Measurements from ENCODE around the gene CC2D2B.

Gene CC2D2B

DNA sequence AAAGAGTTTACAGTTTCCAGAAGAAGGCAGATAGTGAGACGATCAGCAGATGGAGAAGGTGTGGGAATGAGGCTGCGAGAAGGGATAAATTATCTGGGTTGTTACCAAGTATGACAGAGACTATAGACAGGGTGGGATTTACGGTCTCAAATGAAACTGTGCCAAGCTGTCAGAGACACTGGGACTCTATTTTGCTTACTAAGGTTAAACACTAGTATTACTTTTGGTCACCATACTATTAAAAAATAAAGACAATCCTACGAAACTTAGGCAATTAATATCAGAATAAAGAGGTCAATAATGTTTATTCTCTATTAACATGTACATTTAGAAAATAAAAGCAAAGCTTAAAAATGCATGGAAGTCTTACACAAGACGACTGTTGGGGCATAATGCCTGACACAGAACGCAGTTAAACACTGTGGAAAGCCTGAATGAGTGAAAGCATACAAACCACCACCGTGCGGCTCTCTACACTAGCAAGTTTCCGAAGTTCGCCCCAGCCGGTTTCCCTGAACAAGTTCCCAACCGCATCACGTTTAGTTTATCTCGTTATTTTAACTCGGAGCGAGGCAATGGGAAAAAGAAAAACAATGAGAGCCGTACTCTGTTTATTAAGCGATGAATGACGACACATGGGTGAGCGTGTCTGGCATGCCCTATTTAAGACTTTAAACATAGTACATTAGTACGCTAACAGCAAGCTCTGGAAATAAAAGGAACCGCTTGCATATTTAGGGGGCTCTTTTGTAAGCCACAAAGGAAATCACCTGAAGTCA, 909 bp upstream of the CC2D2B start:
- no peak for TF ChIP-seq CREB1 (IDR thresholded peaks at IDR 0.05; ENCODE audit: low read depth)
- TF ChIP-seq, protein P1, sequence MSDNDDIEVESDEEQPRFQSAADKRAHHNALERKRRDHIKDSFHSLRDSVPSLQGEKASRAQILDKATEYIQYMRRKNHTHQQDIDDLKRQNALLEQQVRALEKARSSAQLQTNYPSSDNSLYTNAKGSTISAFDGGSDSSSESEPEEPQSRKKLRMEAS (IDR thresholded peaks at IDR 0.05) = no peak
- TF ChIP-seq RAD21 (IDR thresholded peaks at IDR 0.05; ENCODE audit: low read depth) = peak; percentile 28; the same call in 1 of the 2 replicates
- no peak for TF ChIP-seq ZBTB7A (IDR thresholded peaks at IDR 0.05; ENCODE audit: low read depth)

DNA sequence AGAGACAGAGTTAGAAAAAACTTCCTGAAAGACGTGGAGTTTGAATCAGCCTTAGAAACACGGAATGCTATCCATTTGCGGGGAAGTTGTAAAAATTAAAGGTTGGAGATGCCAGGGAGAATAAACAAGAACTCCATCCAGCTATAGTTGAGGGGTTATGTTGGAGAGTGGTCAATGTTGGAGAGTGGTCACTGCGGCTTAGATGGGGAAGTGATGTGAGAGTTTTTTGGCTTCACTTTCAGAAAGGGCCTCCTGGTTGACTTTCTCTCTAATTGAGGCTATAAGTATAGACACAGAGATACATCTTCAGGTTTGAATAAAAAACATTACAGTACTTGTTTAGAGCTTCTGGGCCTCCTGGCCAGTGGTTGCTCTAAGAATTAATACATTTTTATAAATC, 675 bp downstream of the CC2D2B start:
- TF ChIP-seq EGR1 (IDR thresholded peaks at IDR 0.05) (no peak), FOXM1 (IDR thresholded peaks at IDR 0.05; ENCODE audit: borderline replicate concordance, low read depth) (no peak), CEBPB (IDR thresholded peaks at IDR 0.05) (no peak), TEAD4 (IDR thresholded peaks at IDR 0.05) (no peak), ZBTB7A (IDR thresholded peaks at IDR 0.05; ENCODE audit: low read depth) (no peak), CREB1 (IDR thresholded peaks at IDR 0.05; ENCODE audit: low read depth) (no peak), RAD21 (IDR thresholded peaks at IDR 0.05; ENCODE audit: low read depth) (no peak), NFIC (IDR thresholded peaks at IDR 0.05) (no peak), TAF1 (IDR thresholded peaks at IDR 0.05; ENCODE audit: low read depth) (no peak), EP300 (IDR thresholded peaks at IDR 0.05; ENCODE audit: borderline replicate concordance) (no peak)
- TF ChIP-seq, protein P1 (IDR thresholded peaks at IDR 0.05) = no peak
- TF ChIP-seq, protein P2, sequence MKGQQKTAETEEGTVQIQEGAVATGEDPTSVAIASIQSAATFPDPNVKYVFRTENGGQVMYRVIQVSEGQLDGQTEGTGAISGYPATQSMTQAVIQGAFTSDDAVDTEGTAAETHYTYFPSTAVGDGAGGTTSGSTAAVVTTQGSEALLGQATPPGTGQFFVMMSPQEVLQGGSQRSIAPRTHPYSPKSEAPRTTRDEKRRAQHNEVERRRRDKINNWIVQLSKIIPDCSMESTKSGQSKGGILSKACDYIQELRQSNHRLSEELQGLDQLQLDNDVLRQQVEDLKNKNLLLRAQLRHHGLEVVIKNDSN (IDR thresholded peaks at IDR 0.05) = no peak
- TF ChIP-seq, protein P3, sequence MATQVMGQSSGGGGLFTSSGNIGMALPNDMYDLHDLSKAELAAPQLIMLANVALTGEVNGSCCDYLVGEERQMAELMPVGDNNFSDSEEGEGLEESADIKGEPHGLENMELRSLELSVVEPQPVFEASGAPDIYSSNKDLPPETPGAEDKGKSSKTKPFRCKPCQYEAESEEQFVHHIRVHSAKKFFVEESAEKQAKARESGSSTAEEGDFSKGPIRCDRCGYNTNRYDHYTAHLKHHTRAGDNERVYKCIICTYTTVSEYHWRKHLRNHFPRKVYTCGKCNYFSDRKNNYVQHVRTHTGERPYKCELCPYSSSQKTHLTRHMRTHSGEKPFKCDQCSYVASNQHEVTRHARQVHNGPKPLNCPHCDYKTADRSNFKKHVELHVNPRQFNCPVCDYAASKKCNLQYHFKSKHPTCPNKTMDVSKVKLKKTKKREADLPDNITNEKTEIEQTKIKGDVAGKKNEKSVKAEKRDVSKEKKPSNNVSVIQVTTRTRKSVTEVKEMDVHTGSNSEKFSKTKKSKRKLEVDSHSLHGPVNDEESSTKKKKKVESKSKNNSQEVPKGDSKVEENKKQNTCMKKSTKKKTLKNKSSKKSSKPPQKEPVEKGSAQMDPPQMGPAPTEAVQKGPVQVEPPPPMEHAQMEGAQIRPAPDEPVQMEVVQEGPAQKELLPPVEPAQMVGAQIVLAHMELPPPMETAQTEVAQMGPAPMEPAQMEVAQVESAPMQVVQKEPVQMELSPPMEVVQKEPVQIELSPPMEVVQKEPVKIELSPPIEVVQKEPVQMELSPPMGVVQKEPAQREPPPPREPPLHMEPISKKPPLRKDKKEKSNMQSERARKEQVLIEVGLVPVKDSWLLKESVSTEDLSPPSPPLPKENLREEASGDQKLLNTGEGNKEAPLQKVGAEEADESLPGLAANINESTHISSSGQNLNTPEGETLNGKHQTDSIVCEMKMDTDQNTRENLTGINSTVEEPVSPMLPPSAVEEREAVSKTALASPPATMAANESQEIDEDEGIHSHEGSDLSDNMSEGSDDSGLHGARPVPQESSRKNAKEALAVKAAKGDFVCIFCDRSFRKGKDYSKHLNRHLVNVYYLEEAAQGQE (IDR thresholded peaks at IDR 0.05; ENCODE audit: low read depth) = no peak

DNA sequence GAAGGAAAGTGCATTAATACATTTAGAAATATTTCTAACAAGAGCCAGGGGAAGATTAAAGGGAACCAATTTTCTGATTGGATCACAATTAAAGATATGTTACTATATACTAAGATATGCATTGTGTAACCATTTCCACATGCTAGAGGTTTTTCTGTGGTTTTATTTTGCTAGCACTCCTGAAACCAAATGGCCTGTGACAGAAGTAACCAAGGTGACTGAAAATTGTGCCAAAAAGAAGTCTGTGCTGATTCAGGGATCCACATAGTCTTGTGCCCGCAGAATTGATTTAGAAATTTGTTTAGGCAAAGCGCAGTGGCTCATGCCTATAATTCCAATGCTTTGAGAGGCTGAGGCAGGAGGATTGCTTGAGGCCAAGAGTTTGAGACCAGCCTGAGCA, 1.8 kb downstream of the CC2D2B start:
- TF ChIP-seq RAD21 (IDR thresholded peaks at IDR 0.05; ENCODE audit: low read depth) (no peak), CREB1 (IDR thresholded peaks at IDR 0.05; ENCODE audit: low read depth) (no peak), FOXM1 (IDR thresholded peaks at IDR 0.05; ENCODE audit: borderline replicate concordance, low read depth) (no peak), TEAD4 (IDR thresholded peaks at IDR 0.05) (no peak)

DNA sequence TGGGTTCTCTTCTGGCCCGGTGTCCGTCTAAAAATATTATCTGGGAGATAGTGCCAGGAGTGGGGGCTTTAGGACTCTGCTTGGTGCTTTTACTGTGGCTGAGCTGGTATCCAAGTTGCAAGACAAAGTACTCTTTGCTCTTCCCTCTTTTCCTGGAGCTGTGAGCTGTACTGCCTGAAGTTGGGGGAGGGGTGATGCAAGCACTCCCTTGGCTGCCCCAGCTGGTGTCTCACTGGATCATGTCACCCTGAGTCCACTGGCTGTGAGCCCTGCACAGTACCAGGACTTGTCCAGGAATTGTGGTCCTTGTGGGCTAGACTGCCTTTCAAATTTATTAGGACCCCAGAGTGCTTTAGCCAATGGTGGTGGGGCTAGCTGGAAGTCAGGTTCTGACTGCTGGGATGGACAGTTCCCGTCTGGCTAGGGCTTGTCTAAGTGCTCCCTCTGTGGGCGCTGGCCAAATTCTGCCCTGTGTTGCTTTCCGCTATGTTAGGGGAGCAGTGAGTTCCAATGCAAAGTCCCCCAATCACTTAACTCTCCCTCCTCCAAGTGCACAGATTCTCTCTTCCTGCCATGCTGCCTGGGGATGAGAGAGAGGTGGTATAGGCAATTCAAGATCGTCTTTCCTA, 13.1 kb downstream of the CC2D2B start:
- TF ChIP-seq YY1 (IDR thresholded peaks at IDR 0.05; ENCODE audit: low read depth) (no peak), CREB1 (IDR thresholded peaks at IDR 0.05; ENCODE audit: low read depth) (no peak), EGR1 (IDR thresholded peaks at IDR 0.05) (no peak), TAF1 (IDR thresholded peaks at IDR 0.05; ENCODE audit: low read depth) (no peak), CEBPB (IDR thresholded peaks at IDR 0.05) (no peak), TEAD4 (IDR thresholded peaks at IDR 0.05) (no peak), RAD21 (IDR thresholded peaks at IDR 0.05; ENCODE audit: low read depth) (no peak), ZBTB7A (IDR thresholded peaks at IDR 0.05; ENCODE audit: low read depth) (no peak), FOXM1 (IDR thresholded peaks at IDR 0.05; ENCODE audit: borderline replicate concordance, low read depth) (no peak), NFIC (IDR thresholded peaks at IDR 0.05) (no peak)
- TF ChIP-seq, protein P3 (IDR thresholded peaks at IDR 0.05; ENCODE audit: low read depth) = no peak
- TF ChIP-seq, protein P1 (IDR thresholded peaks at IDR 0.05) = no peak

DNA sequence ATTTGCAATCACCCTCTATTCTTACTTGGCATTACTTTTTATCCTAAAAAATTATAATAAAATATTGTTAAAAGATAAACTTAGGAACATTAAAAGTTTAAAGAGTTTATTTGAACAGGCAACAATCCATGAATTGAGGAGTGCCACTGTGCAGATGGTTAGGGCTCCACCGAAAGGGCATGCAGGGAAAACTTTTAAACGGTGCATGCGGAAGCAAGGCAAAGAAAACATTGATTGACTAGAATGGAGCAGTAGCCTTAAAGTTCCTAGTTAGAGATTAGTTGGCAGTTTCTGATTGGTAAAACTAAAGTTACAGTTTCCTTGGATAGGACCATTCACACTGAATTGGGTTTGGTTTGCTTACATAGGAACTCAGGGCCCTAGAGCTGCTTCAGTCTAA, 17.3 kb downstream of the CC2D2B start:
- no peak for TF ChIP-seq TAF1 (IDR thresholded peaks at IDR 0.05; ENCODE audit: low read depth)
- TF ChIP-seq CEBPB (IDR thresholded peaks at IDR 0.05) = no peak
- TF ChIP-seq, protein P3 (IDR thresholded peaks at IDR 0.05; ENCODE audit: low read depth) = no peak
- TF ChIP-seq YY1 (IDR thresholded peaks at IDR 0.05; ENCODE audit: low read depth) = no peak
- TF ChIP-seq TCF12 (IDR thresholded peaks at IDR 0.05; ENCODE audit: low read depth) = no peak
- TF ChIP-seq NFIC (IDR thresholded peaks at IDR 0.05) = no peak
